HG02970 (cell line): ENCODE measurements around the gene PCNX2.
A peak's percentile ranks its signal among the peaks of the same experiment; 100 is the strongest.

Experiments
- ATAC-seq: cut with Tn5 transposase; IDR thresholded peaks from one replicate; pipeline ENCODE4 v1.9.1; 2021; ENCODE audit warnings: mild to moderate bottlenecking, moderate library complexity, moderate number of reproducible peaks; ENCODE audit not compliant: unreplicated experiment, low FRiP score

The PCNX2 gene

GRCh38 chr1:233261695-233262094 lies 33.8 kb downstream of the PCNX2 start:
- ATAC-seq, result no peak

GRCh38 chr1:233261206-233261605 lies 34.3 kb downstream of the PCNX2 start:
- ATAC-seq, result peak; percentile 91

- no peak for ATAC-seq
These were observed 37.7 kb downstream of the PCNX2 start for GRCh38 chr1:233257786-233258185.

DNA sequence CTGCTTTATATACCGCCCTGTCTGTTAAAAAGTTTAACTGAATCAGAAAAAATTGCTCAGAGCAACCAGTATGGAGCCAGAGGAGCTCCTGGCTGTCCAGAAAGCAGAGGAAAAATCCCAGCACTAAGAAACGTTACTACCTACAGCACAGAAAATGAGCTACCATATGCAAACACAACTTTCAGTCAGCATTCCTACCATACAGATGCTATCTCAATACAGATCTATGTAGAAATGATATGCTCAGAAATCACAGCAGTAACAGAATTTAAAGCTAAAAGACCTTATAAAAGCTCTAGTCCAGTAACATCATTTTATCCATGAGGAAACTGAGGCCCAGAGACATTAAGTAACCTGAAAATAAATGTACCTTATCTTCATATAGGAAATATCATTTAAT lies 38.7 kb downstream of the PCNX2 start:
- no peak for ATAC-seq

DNA sequence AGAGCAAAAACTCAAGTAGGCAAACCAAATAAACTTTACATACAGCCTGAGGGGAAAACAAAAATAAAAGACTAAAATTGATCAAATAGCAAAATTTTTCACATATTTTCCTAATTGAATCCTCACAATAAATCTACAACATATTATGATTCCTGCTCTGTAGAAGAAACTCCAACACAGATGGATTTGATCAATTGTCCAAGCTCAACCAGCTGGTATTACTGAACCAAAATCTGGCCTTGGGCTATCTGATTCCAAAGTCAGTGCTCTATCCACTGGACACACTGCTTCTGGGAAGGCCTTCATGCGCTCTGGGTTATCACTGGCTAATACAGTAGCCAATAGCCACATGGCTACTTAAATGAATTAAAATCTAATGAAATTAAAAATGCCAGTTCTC lies 39.3 kb downstream of the PCNX2 start:
- no peak for ATAC-seq

DNA sequence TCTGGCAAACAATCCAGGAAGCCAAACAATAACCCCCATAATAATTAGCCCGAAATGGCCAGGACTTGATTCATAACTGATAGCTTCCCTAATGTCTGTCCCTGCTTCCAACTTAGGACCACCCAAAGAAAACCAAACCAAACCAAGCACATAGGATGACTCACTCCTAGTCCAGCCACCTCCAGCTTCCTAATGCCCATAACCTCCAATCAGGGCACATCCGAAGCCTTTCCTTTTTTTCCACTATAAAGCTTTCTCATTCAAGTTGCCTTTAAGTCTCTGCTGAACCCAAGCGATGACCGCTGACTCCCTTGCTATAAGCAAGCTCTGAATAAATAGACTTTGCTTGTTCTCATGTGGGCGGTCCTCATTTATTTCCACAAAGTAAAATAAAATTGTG lies 40.4 kb downstream of the PCNX2 start:
- no peak for ATAC-seq

- ATAC-seq, result no peak
These were observed 41.6 kb downstream of the PCNX2 start for GRCh38 chr1:233253832-233254331.

GRCh38 chr1:233253231-233253831 lies 42.2 kb downstream of the PCNX2 start:
- ATAC-seq, result no peak

- no peak for ATAC-seq
These were observed 43.1 kb downstream of the PCNX2 start for GRCh38 chr1:233252441-233252840.

DNA sequence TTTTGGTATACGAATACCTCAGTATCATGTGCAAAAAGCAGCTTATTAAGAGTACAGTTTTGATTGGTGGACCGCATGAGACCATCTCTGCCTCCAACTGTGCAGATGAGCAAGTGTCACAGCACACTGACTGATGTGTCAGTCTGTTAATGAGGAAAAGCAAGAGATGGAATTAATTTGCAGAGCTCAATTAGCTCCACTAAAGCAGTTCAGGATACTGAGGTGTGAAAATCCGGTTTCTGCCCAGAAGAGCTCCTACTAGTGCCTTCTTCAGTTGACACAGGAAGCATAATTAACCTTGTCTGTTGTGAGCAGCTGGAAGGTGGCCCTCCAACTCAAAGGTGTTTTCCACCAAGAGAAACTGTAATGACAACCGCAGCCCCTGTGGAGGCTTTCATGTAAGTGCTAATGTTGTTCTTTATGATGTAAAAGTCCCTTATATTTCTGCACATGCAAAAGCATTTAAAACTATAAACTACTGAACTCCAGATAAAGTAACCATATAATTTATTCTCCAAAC lies 44.3 kb downstream of the PCNX2 start:
- ATAC-seq, result no peak

- no peak for ATAC-seq
These were observed 47.5 kb downstream of the PCNX2 start for GRCh38 chr1:233248014-233248413.

- no peak for ATAC-seq
These were observed 48.6 kb downstream of the PCNX2 start for GRCh38 chr1:233246965-233247364.

GRCh38 chr1:233245191-233245765 lies 50.2 kb downstream of the PCNX2 start:
- ATAC-seq, result no peak

DNA sequence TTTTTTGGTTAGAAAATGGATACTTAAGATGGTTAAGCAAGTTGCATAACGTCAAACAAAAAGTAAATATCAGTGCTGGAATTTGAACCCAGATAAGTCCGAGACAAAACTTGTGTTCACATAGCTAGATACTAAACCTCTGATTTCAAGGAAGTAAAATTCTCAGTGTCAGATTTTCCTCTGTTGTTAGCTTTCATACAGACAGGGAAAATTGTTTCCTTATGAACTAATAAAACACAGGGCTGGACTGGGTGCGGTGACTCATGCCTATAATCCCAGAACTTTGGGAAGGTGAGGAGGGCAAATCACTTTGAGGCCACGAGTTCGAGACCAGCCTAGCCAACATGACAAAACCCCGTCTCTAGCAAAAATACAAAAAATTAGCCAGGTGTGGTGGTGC lies 51.3 kb downstream of the PCNX2 start:
- no peak for ATAC-seq

DNA sequence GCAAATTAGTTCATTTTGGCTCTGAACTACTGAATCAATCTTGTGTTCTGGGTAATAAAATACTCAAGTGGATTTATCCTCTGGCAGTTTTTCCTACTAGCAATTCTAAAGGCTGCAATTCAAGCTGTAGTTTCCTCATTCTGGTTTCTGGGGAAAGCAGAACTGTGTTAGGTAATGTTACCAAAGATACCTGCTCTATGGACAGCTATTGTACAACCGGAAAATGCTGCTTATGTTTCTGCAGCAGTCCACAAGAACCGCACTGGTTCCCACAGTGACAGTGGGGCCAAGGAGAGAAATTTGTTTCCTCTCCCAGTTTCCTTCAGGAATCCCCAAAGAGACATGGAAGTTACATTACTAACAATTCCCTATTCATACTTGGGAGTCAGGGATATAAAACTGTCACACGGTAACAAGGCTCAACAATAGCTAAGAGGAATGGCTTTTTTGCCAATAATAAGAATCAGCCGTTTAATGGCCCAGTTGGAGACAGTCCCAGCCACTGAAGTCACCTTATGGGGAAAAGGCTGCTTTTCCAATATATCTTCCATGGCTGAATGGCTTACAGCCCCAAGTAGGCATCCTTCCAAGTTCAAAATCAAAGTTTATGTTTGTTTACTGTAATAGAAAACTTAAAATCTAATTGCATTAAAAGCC lies 52.6 kb downstream of the PCNX2 start:
- no peak for ATAC-seq

- no peak for ATAC-seq
These were observed 53.8 kb downstream of the PCNX2 start for GRCh38 chr1:233241759-233242158.

DNA sequence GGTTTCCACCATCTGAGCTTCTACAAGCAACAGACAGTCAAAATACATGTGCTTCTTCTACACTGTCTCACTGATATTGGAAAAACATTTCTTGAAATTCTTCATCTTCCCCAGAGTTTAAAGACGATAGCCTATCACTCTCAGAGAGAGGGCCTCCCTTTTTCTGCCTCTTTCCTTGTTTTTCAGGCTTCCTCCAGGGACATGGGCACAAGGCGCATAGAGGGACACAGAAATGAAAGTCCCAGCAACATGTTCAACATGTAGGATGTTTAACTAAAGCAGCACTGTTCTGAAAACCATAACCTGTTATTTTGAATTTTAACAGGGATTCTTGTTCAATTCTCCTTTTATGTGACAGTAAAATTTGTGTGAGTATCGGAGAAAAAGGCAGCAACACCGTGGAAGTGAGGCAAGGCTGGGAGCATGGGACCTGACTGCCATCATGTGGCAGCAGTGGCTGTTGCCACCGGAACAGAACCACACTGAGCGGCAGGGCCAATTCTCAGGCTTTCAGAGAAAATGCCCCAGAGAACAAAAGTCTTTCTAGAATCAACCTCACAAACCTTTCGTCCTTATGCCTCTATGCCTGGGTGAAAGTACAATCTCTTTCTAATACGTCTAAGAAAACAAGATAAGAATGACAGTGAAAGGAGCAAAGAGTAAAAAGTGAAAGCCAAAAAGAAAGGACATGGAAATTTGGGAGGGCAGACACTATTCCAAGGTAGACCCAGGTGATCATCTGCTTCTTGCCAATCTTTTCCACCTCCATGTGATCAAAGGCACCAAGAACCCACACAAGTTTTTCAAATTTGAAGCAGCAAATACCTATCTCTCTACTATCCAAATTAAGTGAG lies 54.5 kb downstream of the PCNX2 start:
- ATAC-seq, result no peak

- no peak for ATAC-seq
These were observed 55.2 kb downstream of the PCNX2 start for GRCh38 chr1:233240371-233240770.

DNA sequence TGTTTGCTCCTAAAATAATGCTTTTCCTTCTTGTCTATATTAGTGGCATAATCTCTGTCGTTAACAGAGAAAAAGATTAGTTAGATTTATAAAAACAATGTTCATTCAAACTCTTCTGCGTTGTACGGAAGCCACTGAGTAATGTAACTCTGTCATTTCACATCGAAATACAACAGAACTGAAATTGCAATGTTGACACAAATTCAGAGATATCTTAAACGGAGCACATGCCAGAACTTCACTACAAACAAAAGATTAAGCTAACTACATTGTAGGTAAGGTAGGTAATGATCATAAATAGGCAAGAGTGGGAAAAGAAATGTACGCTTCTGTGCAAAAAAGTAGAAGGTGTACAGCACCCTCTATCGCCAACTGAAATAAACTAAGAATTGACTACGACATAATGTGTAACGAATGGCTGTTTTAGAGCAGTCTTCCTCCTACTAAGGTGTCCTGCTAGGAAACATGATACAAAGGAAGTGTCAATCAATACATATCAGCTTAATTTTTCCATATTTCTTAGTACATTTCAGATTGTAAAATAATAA lies 56.6 kb downstream of the PCNX2 start:
- ATAC-seq, result no peak

GRCh38 chr1:233237647-233238046 lies 57.9 kb downstream of the PCNX2 start:
- ATAC-seq, result no peak
